ENCODE results near the gene HLA-DQA1.
"Not testable (repeated sequence)": the region's sequence is repeated elsewhere in the genome, so short reads cannot be mapped to it uniquely, and the experiment has no call there.

The HLA-DQA1 gene

GRCh38 chr6:32622545-32623401 is 14.4 kb upstream of the HLA-DQA1 start:
- no peak for DNase-seq (ENCODE audit: low spot score)

GRCh38 chr6:32623693-32624092 is 13.5 kb upstream of the HLA-DQA1 start:
- DNase-seq (ENCODE audit: low spot score) = no peak

DNA sequence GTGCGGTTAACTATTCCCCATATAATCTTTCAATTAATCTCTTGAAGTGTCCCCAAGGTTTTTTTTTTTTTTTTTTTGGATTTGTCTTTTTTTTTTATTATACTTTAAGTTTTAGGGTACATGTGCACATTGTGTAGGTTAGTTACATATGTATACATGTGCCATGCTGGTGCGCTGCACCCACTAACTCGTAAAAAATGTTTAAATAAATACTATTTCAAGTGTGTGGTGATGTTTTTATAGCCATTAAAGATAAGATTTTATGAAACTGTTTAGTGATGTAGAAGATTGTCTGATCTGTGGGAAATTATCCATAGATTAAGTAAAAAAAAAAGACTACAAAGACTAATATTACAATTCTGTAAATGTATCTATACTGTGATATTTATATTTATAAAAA is 12.6 kb upstream of the HLA-DQA1 start:
- DNase-seq (ENCODE audit: low spot score) = no peak

DNA sequence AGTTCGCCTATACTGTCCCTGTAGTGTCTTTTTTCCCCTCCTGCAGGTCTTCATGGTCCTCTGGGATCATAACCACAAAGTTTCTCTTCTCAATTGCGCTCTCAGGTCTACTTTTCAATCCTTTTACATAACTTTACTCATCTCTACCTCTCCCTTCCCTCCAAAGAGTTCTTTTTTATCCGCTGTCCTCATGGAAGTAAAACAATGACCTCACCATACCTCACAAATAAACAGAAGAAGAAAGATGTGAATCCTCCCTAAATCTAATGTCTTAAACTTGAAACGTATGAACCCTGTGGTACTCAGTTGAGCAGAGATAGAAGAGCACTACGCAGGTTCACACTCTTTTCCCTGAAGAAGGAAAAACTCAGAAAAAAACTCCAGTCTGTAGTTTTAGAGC is 12.1 kb upstream of the HLA-DQA1 start:
- no peak for DNase-seq (ENCODE audit: low spot score)

- no peak for DNase-seq (ENCODE audit: low spot score)
Observed at GRCh38 chr6:32627249-32627648, 10.0 kb upstream of the HLA-DQA1 start.

- no peak for DNase-seq (ENCODE audit: low spot score)
Observed at GRCh38 chr6:32627831-32628230, 9.4 kb upstream of the HLA-DQA1 start.

DNA sequence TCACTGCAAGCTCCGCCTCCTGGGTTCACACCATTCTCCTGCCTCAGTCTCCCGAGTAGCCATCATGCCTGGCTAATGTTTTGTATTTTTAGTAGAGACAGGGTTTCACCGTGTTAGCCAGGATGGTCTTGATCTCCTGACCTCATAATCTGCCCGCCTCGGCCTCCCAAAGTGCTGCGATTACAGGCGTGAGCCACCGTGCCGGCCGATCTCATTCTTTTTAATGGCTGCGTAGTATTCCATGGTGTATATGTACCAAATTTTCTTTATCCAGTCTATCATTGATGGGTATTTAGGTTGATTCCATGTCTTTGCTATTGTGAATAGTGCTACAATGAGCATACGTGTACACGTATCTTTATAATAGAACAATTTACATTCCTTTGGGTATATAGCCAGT is 7.4 kb upstream of the HLA-DQA1 start:
- DNase-seq (ENCODE audit: low spot score) = not testable (repeated sequence)

- no peak for DNase-seq (ENCODE audit: low spot score)
Observed at GRCh38 chr6:32635526-32636123, 1.6 kb upstream of the HLA-DQA1 start.

DNA sequence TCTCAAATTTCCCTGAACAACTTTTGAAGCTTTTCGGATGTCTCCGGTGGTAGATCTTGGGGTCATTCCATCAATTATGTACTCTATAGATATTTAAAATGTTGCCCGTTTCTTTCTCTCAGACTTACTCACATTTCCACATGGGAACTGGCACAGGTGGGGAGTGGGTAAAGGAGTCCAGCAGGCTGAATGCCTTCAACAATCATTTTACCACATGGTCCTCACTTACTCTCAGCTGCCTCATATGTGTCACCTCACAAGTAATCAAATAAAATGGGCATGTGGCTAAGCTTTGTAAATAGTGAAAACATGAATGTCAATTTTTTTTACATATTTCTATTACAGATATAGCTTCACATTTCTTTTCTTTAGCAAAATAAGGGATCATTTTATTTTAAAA is 677 bp downstream of the HLA-DQA1 start:
- no peak for DNase-seq (ENCODE audit: low spot score)

DNA sequence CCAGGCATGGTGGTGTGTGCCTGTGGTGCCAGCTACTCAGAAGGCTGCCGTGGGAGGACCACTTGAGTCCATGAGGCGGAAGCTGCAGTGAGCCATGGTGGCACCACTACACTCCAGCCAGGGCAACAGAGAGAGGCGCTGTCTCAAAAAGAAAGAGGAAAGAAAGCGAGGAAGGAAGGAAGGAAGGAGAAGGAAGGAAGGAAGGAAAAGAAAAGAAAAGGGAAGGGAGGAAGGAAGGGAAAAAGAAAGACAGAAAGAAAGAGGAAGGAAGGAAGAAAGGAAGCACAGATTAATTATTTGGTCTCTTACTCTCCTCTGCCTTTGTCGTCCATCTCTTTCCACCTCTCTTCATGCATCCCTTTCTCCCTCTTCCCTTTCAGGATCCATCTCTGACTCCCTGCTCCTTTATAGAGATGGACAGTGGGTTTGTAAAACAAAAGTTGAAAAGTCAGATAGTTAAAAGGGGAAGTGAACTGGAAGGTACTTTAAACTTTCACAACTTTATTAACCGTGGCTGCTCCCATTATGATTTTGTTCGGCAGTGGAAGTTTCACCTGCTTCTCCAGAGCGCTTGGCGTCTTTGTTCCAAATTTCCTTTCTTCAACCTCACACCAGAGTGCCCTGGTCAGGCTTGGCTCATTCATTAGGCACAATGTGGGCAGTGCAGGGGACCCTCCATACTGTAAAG is 1.5 kb downstream of the HLA-DQA1 start:
- no peak for DNase-seq (ENCODE audit: low spot score)

DNA sequence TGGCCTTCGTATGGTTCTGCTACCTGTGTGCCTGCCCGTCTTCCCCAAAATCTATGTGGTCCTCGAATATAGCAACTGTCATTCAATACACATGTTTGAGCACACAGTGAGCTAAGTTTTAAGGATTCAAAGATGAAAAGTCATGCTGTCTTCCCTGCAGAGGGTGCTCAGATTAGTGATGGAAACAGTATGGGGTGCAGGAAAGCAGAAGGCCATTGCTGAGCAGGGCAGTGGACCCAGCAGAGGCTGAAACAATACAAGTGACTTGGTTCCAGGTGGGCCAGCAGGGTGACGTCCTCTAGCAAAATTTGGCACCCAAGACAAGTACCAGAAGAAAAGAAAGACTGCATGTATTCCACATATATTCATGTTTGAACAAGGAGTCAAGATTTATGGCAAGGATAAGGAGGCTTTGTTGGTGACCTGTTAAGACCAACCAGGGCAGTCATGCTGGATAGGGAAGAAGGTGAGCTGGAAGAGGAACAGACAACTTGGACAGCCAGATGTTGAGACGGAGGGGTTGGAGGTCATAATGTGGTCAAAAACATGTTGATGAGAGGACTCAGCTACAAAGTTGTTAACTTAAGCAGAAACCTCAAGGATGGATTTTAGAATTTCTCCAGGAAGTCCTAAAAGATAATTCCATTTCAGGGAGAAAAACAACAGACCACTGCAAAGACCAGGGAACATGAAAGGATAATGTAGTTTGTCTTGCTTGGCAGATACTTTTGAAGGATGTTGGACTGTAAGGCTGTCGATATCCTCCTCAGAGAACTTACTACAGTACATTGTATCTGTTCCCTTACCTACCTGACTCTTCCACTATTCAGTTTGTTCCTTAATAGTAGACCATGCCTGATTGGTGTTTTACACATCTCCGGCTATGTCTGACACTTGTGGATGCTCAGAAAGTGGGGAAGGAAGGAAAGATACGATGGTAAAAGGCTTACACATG is 2.5 kb downstream of the HLA-DQA1 start:
- DNase-seq (ENCODE audit: low spot score) = no peak

DNA sequence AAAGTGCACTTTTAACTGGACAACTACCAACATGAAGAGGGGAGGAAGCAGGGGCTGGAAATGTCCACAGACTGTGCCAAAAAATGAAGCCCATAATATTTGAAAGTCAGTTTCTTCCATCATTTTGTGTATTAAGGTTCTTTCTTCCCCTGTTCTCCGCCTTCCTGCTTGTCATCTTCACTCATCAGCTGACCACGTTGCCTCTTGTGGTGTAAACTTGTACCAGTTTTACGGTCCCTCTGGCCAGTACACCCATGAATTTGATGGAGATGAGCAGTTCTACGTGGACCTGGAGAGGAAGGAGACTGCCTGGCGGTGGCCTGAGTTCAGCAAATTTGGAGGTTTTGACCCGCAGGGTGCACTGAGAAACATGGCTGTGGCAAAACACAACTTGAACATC is 3.9 kb downstream of the HLA-DQA1 start:
- DNase-seq (ENCODE audit: low spot score) = no peak

DNA sequence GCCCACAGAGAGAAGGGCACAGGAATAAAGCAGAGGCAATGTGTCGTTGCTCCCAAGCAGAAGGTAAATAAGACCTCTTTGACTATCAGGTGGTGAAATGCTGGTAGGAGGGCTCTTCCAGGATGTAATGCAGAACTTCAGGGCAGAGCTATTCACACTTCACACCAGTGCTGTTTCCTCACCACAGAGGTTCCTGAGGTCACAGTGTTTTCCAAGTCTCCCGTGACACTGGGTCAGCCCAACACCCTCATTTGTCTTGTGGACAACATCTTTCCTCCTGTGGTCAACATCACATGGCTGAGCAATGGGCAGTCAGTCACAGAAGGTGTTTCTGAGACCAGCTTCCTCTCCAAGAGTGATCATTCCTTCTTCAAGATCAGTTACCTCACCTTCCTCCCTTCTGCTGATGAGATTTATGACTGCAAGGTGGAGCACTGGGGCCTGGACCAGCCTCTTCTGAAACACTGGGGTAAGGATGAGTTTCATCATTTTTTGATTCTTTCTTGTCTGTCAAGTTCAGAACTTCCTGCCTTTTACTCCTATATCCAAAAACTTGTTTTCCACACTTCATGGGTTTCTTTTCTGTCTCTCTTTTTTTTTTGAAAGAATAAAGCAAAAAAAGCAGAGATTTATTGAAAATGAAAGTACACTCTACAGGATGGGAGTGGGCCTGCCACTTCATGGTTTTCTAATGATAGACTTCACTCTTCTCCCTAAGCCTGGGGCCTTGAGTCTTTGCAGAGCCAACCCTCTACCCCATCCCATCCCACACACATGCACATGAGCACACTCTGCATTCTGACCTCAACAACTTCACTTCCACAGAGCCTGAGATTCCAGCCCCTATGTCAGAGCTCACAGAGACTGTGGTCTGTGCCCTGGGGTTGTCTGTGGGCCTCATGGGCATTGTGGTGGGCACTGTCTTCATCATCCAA is 4.8 kb downstream of the HLA-DQA1 start:
- not testable (repeated sequence) for DNase-seq (ENCODE audit: low spot score)

- DNase-seq (ENCODE audit: low spot score) = no peak
Observed at GRCh38 chr6:32642720-32643106, 5.5 kb downstream of the HLA-DQA1 start.

DNA sequence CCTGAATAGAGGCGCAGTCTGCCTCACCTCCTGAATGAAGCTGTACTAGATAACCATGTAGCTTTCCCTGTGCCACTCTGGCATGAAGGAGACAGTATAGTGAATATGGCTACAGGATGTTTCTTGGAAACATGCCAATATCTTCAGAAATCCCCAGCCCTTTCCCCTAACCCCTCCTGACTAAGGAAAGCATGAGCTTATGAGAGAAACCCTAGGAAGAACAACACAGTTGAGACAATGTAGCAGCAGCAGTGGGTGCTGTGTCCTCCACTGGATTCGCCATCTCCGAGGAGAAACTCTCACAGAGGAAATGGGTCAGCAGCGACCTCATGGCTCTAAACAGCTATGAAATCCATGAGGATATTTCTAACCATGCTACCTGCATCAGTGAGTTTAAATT is 6.7 kb downstream of the HLA-DQA1 start:
- no peak for DNase-seq (ENCODE audit: low spot score)

GRCh38 chr6:32645047-32645703 is 8.0 kb downstream of the HLA-DQA1 start:
- no peak for DNase-seq (ENCODE audit: low spot score)

DNA sequence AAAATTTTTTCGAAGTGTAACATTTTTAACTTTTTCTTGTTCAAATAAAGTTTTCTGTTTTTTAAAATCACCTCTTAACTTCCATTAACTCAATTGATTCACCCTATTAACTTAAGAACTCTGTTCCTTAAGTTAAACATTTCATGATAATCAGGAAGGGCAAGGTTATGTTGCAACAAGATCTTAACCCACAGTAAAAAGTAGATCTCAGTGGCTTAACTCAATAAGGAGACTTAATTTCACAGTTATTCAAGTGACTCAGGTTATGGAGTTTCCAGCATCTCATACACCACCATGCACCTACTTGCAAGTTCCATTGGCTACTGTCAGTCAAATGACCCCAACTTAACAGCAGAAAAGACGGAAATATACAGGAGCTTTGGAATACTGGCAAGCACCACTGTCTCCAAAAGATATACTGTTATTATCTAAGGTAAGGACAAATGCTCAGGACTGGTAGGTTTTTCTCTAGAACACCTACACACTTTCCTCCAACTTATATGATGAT is 18.1 kb downstream of the HLA-DQA1 start:
- no peak for DNase-seq (ENCODE audit: low spot score)

- DNase-seq (ENCODE audit: low spot score) = not testable (repeated sequence)
Observed at GRCh38 chr6:32657329-32657728, 20.1 kb downstream of the HLA-DQA1 start.

DNA sequence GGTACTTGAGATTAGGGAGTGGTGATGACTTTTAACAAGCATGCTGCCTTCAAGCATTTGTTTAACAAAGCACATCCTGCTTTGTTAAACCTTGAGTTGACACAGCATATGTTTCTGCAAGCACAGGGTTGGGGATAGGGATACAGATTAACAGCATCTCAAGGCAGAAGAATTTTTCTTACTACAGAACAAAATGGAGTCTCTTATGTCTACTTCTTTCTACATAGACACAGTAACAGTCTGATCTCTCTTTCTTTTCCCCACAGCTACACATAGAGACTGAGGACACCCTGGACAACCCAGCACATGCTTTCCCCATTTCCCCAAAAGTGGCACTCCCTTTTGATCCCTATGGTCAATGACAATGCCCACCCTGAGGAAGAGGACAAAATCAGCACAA is 20.6 kb downstream of the HLA-DQA1 start:
- DNase-seq (ENCODE audit: low spot score) = not testable (repeated sequence)

GRCh38 chr6:32658268-32658897 is 21.2 kb downstream of the HLA-DQA1 start:
- DNase-seq (ENCODE audit: low spot score) = no peak
